HEK293 (cell line): ENCODE results near the gene PNCK.
A peak's percentile ranks its signal among the peaks of the same experiment; 100 is the strongest.

Experiments used
- CTCF ChIA-PET: fragments of 350-600 bp; formaldehyde crosslinking; extraction: SDS; loops from one replicate; lab custom pipeline; 2021; ENCODE audit warnings: antibody characterized with exemption; lab: Yijun Ruan, JAX
- POLR2A ChIA-PET: fragments of 300-600 bp; formaldehyde crosslinking; extraction: SDS; loops from one replicate; lab custom pipeline; 2020; ENCODE audit warnings: antibody characterized with exemption, inconsistent platforms; lab: Yijun Ruan, JAX
- H3K27ac ChIP-seq: fragments of 200-500 bp; sonication (Bioruptor generic); 2 replicates; pipeline ENCODE4 v1.5.1; 2014; ENCODE audit warnings: low read depth, low read length, control low read depth, inconsistent platforms; ENCODE audit errors: extremely low read depth
- H3K36me3 ChIP-seq, 2 experiments: fragments of 200-500 bp in 1 of 2; sonication (Bioruptor generic) in 1 of 2; 1 replicate in 1 of 2; 2 replicates in 1 of 2; pipeline ENCODE4 v1.5.1; 2014 to 2017; ENCODE audit warnings: inconsistent platforms in 2 of 2, low read length in 2 of 2; ENCODE audit not compliant: control insufficient read depth in 2 of 2, insufficient read depth in 1 of 2
- H3K4me1 ChIP-seq: fragments of 200-500 bp; sonication (Bioruptor generic); 2 replicates; pipeline ENCODE4 v1.5.1; 2014; ENCODE audit warnings: mild to moderate bottlenecking, low read length, inconsistent platforms; ENCODE audit not compliant: control insufficient read depth, insufficient read depth
- H3K4me3 ChIP-seq: 2 replicates; pipeline ENCODE4 v1.5.1; 2011; ENCODE audit warnings: low read depth, mild to moderate bottlenecking, control low read depth, low read length, moderate library complexity
- H3K9me3 ChIP-seq: fragments of 200-500 bp; sonication (Bioruptor generic); 2 replicates; pipeline ENCODE4 v1.5.1; 2014; ENCODE audit warnings: low read depth, low read length, inconsistent platforms; ENCODE audit not compliant: control insufficient read depth, insufficient read depth
- EGR2 ChIP-seq: fragments of 450-650 bp; formaldehyde crosslinking; IDR thresholded peaks from 2 replicates; pipeline ENCODE4 v1.5.1; 2016; ENCODE audit warnings: low read depth, missing biosample characterization, missing genetic modification characterization
- KLF10 ChIP-seq: fragments of 450-650 bp; IDR thresholded peaks from 2 replicates; pipeline ENCODE4 v1.5.1; 2018; ENCODE audit warnings: missing biosample characterization, mild to moderate bottlenecking, missing genetic modification characterization
- SP7 ChIP-seq: fragments of 450-650 bp; formaldehyde crosslinking; IDR thresholded peaks from 2 replicates; pipeline ENCODE4 v1.5.1; 2016; ENCODE audit warnings: missing biosample characterization, missing genetic modification characterization
- WT1 ChIP-seq: fragments of 450-650 bp; formaldehyde crosslinking; IDR thresholded peaks from 2 replicates; pipeline ENCODE4 v1.5.1; 2016; ENCODE audit warnings: missing biosample characterization, missing genetic modification characterization
- ZIC2 ChIP-seq: fragments of 450-650 bp; formaldehyde crosslinking; IDR thresholded peaks from 2 replicates; pipeline ENCODE4 v1.5.1; 2016; ENCODE audit warnings: missing biosample characterization, missing genetic modification characterization
- ZNF133 ChIP-seq: fragments of 450-650 bp; formaldehyde crosslinking; IDR thresholded peaks from 2 replicates; pipeline ENCODE4 v1.5.1; 2016; ENCODE audit warnings: missing biosample characterization, missing genetic modification characterization
- ZNF239 ChIP-seq: fragments of 450-650 bp; formaldehyde crosslinking; IDR thresholded peaks from 2 replicates; pipeline ENCODE4 v1.5.1; 2016; ENCODE audit warnings: missing biosample characterization, missing genetic modification characterization
- ZNF274 ChIP-seq, 2 experiments: fragments of 200-500 bp in 1 of 2; fragments of 450-650 bp in 1 of 2; sonication (Bioruptor generic) in 1 of 2; formaldehyde crosslinking in 1 of 2; IDR thresholded peaks; 2 replicates each; pipeline versions ENCODE4 v1.5.1 to v1.6.1; 2014 to 2016; ENCODE audit warnings: borderline replicate concordance in 1 of 2, inconsistent platforms in 1 of 2, low read length in 1 of 2, missing biosample characterization in 1 of 2, missing genetic modification characterization in 1 of 2
- ZNF324 ChIP-seq: fragments of 450-650 bp; formaldehyde crosslinking; IDR thresholded peaks from 2 replicates; pipeline ENCODE4 v1.5.1; 2016; ENCODE audit warnings: missing biosample characterization, missing genetic modification characterization
- ZNF404 ChIP-seq: fragments of 450-650 bp; formaldehyde crosslinking; IDR thresholded peaks from 2 replicates; pipeline ENCODE4 v1.5.1; 2017; ENCODE audit warnings: missing biosample characterization, missing genetic modification characterization
- ZNF518A ChIP-seq: fragments of 450-650 bp; formaldehyde crosslinking; conservative IDR thresholded peaks from 2 replicates; pipeline ENCODE4 v1.5.1; 2016; ENCODE audit warnings: low read depth, missing biosample characterization, missing genetic modification characterization
- ZNF621 ChIP-seq: fragments of 450-650 bp; formaldehyde crosslinking; IDR thresholded peaks from 2 replicates; pipeline ENCODE4 v1.5.1; 2017; ENCODE audit warnings: missing biosample characterization, missing genetic modification characterization
- ZNF658 ChIP-seq: fragments of 450-650 bp; formaldehyde crosslinking; IDR thresholded peaks from 2 replicates; pipeline ENCODE4; 2016; ENCODE audit warnings: missing biosample characterization, missing genetic modification characterization
- ZNF76 ChIP-seq: fragments of 450-650 bp; formaldehyde crosslinking; IDR thresholded peaks from 2 replicates; pipeline ENCODE4; 2016; ENCODE audit warnings: low read depth, missing biosample characterization, missing genetic modification characterization, borderline replicate concordance
- ZNF792 ChIP-seq: fragments of 450-650 bp; formaldehyde crosslinking; IDR thresholded peaks from 2 replicates; pipeline ENCODE4 v1.5.1; 2016; ENCODE audit warnings: missing biosample characterization, missing genetic modification characterization
- ZXDB ChIP-seq: fragments of 450-650 bp; formaldehyde crosslinking; IDR thresholded peaks from 2 replicates; pipeline ENCODE4 v1.5.1; 2016; ENCODE audit warnings: missing biosample characterization, missing genetic modification characterization
- TF ChIP-seq, protein P1 (sequence below): fragments of 450-650 bp; formaldehyde crosslinking; IDR thresholded peaks from 2 replicates; pipeline ENCODE4 v1.5.1; 2017; ENCODE audit warnings: missing biosample characterization, missing genetic modification characterization

PNCK gene

GRCh38 chrX:153639177-153640044 is 34.2 kb downstream of the PNCK start (continued):
- TF ChIP-seq ZNF518A (tag by site-specific recombination) (no peak), ZNF792 (tag by site-specific recombination) (no peak), SP7 (tag by site-specific recombination) (no peak), ZNF658 (tag by site-specific recombination) (no peak)
- TF ChIP-seq, all 188 proteins: peak for 0

DNA sequence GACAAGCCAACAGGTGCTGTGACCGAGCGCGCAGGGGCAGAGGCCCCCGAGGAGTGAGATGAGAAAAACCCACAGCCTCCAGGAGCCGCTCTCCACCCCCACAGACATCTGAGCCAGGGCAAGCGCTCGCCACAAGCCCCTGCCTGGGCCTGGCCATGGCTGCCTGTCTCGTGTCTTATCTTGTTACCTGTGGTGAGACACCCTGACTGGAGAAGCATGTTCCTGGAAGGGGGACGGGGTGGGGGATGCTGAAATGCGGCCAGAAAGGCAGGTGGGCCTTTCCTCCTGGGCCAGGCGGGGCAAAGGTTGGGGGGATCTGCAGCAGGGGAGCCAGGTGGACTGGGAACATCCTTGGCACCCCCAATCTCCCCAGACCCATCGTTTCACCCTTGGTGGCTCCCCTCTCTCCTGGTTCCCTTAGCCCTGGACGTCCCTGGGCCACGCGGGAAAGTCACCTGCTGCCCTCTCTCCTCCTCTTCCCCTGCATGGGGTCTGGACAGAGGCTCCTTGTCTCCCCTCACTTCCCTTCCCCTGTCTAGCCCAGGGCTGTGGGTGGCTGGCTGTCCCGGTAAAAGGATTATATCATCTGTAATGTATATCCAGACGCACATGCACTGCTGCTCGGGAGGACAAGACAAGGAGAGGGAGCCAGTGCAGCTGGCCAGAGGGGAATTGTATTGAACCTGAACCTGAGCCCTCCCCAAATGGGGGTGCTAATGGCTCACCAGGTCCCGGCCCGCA is 35.0 kb downstream of the PNCK start:
- Histone ChIP-seq H3K4me3 (no peak overlapping the region), H3K4me1 (peaks cover 3% of the 10 kb centered on the region; the same call in 1 of the 2 replicates), H3K36me3 (no peaks in the 10 kb centered on the region), H3K27ac (no peak overlapping the region), H3K9me3 (no peaks in the 10 kb centered on the region)
- POLR2A ChIA-PET: no interaction called here
- TF ChIP-seq, protein P1, sequence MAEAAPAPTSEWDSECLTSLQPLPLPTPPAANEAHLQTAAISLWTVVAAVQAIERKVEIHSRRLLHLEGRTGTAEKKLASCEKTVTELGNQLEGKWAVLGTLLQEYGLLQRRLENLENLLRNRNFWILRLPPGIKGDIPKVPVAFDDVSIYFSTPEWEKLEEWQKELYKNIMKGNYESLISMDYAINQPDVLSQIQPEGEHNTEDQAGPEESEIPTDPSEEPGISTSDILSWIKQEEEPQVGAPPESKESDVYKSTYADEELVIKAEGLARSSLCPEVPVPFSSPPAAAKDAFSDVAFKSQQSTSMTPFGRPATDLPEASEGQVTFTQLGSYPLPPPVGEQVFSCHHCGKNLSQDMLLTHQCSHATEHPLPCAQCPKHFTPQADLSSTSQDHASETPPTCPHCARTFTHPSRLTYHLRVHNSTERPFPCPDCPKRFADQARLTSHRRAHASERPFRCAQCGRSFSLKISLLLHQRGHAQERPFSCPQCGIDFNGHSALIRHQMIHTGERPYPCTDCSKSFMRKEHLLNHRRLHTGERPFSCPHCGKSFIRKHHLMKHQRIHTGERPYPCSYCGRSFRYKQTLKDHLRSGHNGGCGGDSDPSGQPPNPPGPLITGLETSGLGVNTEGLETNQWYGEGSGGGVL (tag by site-specific recombination): no peak
- no peak for TF ChIP-seq ZNF404 (tag by site-specific recombination)
- TF ChIP-seq KLF10 (tag by site-specific recombination): no peak
- peak; percentile 4; the same call in 1 of the 2 replicates for TF ChIP-seq EGR2
- no peak for TF ChIP-seq ZNF274 (IDR thresholded peaks at IDR 0.05; ENCODE audit: low read length)
- TF ChIP-seq ZNF274 (tag by site-specific recombination; IDR thresholded peaks at IDR 0.05; ENCODE audit: borderline replicate concordance): no peak
- TF ChIP-seq WT1: no peak
- TF ChIP-seq ZNF133: no peak
- TF ChIP-seq ZXDB: no peak
- TF ChIP-seq ZNF76 (tag by site-specific recombination): no peak
- peak; percentile 61 for TF ChIP-seq ZIC2 (tag by site-specific recombination)
- no peak for TF ChIP-seq ZNF324 (tag by site-specific recombination)
- TF ChIP-seq ZNF621: no peak
- no peak for TF ChIP-seq ZNF239 (tag by site-specific recombination)
- CTCF ChIA-PET: interaction anchor here (0.8 to 3.2 kb wide), 5 partner anchors 8 to 30 kb away, joined by 3 to 16 read pairs (median 3); no protein-coding TSS in a partner anchor
